Natural killer cell treated with Interleukin-12 subunit alpha and Interleukin-12 subunit beta and Interleukin-15 and Interleukin-18, amount 100 ng/mL, for 72 hours (primary cell): ENCODE data around the gene MGAT4A. TPM values are rescaled to one million over a fixed set of nuclear protein-coding genes. Genes with fewer than 3 reads are reported as not detected.
"Not testable (repeated sequence)": the region's sequence is repeated elsewhere in the genome, so short reads cannot be mapped to it uniquely, and the experiment has no call there.

Experiments
- ATAC-seq, 2 donors: fragments of 150-1000 bp; cut with Tn5 transposase in 1 of 2; sonication (Bioruptor Pico), chemical (Tn5 transposase) in 1 of 2; 2 replicates each; pipeline ENCODE4 v1.10.0; 2021
- DNase-seq: peaks from one replicate; pipeline ENCODE4 v3.0.0; 2022; ENCODE audit warnings: low spot score
- H3K27ac Mint-ChIP-seq, 2 donors: 1 replicate in 1 of 2; 2 replicates in 1 of 2; pipeline ENCODE4 v1.8.0; 2022; ENCODE audit warnings: mixed read lengths in 2 of 2, mild to moderate bottlenecking in 1 of 2, moderate library complexity in 1 of 2
- H3K27me3 Mint-ChIP-seq, 2 donors: 1 replicate in 1 of 2; 2 replicates in 1 of 2; pipeline ENCODE4 v1.8.0; 2022; ENCODE audit warnings: mixed read lengths in 2 of 2
- H3K36me3 Mint-ChIP-seq: one replicate; pipeline ENCODE4 v1.8.0; 2022; ENCODE audit warnings: mixed read lengths
- H3K4me1 Mint-ChIP-seq, 2 donors: 1 replicate in 1 of 2; 2 replicates in 1 of 2; pipeline ENCODE4 v1.8.0; 2022; ENCODE audit warnings: low read depth in 2 of 2, mixed read lengths in 2 of 2, mild to moderate bottlenecking in 1 of 2
- H3K4me3 Mint-ChIP-seq: one replicate; pipeline ENCODE4 v1.8.0; 2022; ENCODE audit warnings: mixed read lengths
- H3K9me3 Mint-ChIP-seq: 2 replicates; pipeline ENCODE4 v1.8.0; 2022; ENCODE audit warnings: mixed read lengths
- total RNA-seq, 2 donors: library from RNA; stranded (reverse); gene quantifications; one replicate each; pipeline ENCODE4 v1.2.3, GENCODE V29; 2022

Gene MGAT4A
- total RNA-seq, 2 donors from 2014 or later = 23.1 to 25.0 TPM

- H3K4me3 Mint-ChIP-seq = no peak overlapping the region
- H3K4me1 Mint-ChIP-seq = peaks cover 34 to 47% of the 10 kb centered on the region in 2 donors
- ATAC-seq (peak; percentile 79 to 86), DNase-seq (peak; percentile 74)
- no peak overlapping the region for H3K27ac Mint-ChIP-seq
- no peaks in the 10 kb centered on the region for H3K27me3 Mint-ChIP-seq
- no peaks in the 10 kb centered on the region for H3K9me3 Mint-ChIP-seq
- no peaks in the 10 kb centered on the region for H3K36me3 Mint-ChIP-seq
Observed at GRCh38 chr2:98730707-98731040, 258 bp downstream of the MGAT4A start.

- DNase-seq = peak; percentile 67
- ATAC-seq = peak; percentile 10 to 34
- Mint-ChIP-seq H3K4me3 (peak overlapping the region; percentile 85), H3K27me3 (no peaks in the 10 kb centered on the region), H3K4me1 (peaks cover 34 to 47% of the 10 kb centered on the region in 2 donors), H3K9me3 (no peaks in the 10 kb centered on the region), H3K27ac (peak overlapping the region; percentile 37 to 74), H3K36me3 (no peaks in the 10 kb centered on the region)
Observed at GRCh38 chr2:98730053-98730706, 752 bp downstream of the MGAT4A start.

- Mint-ChIP-seq H3K36me3 (no peaks in the 10 kb centered on the region), H3K27ac (peak overlapping the region; percentile 37 to 74), H3K4me1 (peaks cover 31 to 50% of the 10 kb centered on the region in 2 donors)
Observed at GRCh38 chr2:98729652-98730051, 1.3 kb downstream of the MGAT4A start.

GRCh38 chr2:98728088-98728718 is 2.7 kb downstream of the MGAT4A start:
- Mint-ChIP-seq H3K4me3 (peak overlapping the region; percentile 32), H3K27ac (peak overlapping the region; percentile 1 to 71), H3K4me1 (peaks cover 34 to 53% of the 10 kb centered on the region in 2 donors)
- not testable (repeated sequence) for H3K36me3 Mint-ChIP-seq, ATAC-seq, DNase-seq, H3K27me3 Mint-ChIP-seq, H3K9me3 Mint-ChIP-seq

More at GRCh38 chr2:98729652-98730051, 1.3 kb downstream of the MGAT4A start:
- no peaks in the 10 kb centered on the region for H3K9me3 Mint-ChIP-seq
- H3K27me3 Mint-ChIP-seq = no peaks in the 10 kb centered on the region
- DNase-seq (no peak), ATAC-seq (no peak)
- H3K4me3 Mint-ChIP-seq = peak overlapping the region; percentile 85

- ATAC-seq (no peak), DNase-seq (no peak)
- H3K27me3 Mint-ChIP-seq = no peaks in the 10 kb centered on the region
- H3K4me1 Mint-ChIP-seq = peaks cover 35 to 55% of the 10 kb centered on the region in 2 donors
- peaks cover 4% of the 10 kb centered on the region for H3K36me3 Mint-ChIP-seq
- H3K4me3 Mint-ChIP-seq = peak overlapping the region; percentile 6
- H3K27ac Mint-ChIP-seq = peak overlapping the region; percentile 14 to 71
- H3K9me3 Mint-ChIP-seq = no peaks in the 10 kb centered on the region
Observed at GRCh38 chr2:98727369-98728087, 3.4 kb downstream of the MGAT4A start.

GRCh38 chr2:98726735-98727368 is 4.1 kb downstream of the MGAT4A start:
- Mint-ChIP-seq H3K27me3 (no peaks in the 10 kb centered on the region), H3K4me1 (peaks cover 31 to 49% of the 10 kb centered on the region in 2 donors), H3K27ac (peak overlapping the region; percentile 14 to 71), H3K9me3 (no peaks in the 10 kb centered on the region), H3K4me3 (peak overlapping the region; percentile 6), H3K36me3 (peaks cover 4% of the 10 kb centered on the region)
- no peak for DNase-seq
- no peak for ATAC-seq

- H3K27ac Mint-ChIP-seq = no peak overlapping the region
- no peak overlapping the region for H3K4me3 Mint-ChIP-seq
- ATAC-seq = no peak
- H3K4me1 Mint-ChIP-seq = peaks cover 28 to 46% of the 10 kb centered on the region in 2 donors
- no peak for DNase-seq
- peaks cover 4% of the 10 kb centered on the region for H3K36me3 Mint-ChIP-seq
- no peaks in the 10 kb centered on the region for H3K9me3 Mint-ChIP-seq
- no peaks in the 10 kb centered on the region for H3K27me3 Mint-ChIP-seq
Observed at GRCh38 chr2:98726205-98726604, 4.7 kb downstream of the MGAT4A start.

- no peak overlapping the region for H3K4me3 Mint-ChIP-seq
- no peaks in the 10 kb centered on the region for H3K27me3 Mint-ChIP-seq
- H3K9me3 Mint-ChIP-seq = peaks cover 6% of the 10 kb centered on the region
- ATAC-seq = no peak
- peaks cover 14 to 29% of the 10 kb centered on the region in 2 donors for H3K4me1 Mint-ChIP-seq
- no peak overlapping the region for H3K27ac Mint-ChIP-seq
- peaks cover 17% of the 10 kb centered on the region for H3K36me3 Mint-ChIP-seq
- no peak for DNase-seq
Observed at GRCh38 chr2:98720286-98720685, 10.6 kb downstream of the MGAT4A start.

- Mint-ChIP-seq H3K4me3 (no peak overlapping the region), H3K27ac (peak overlapping the region in 1 of 2 donors; percentile 47), H3K4me1 (peaks cover 12 to 23% of the 10 kb centered on the region in 2 donors), H3K9me3 (peaks cover 6% of the 10 kb centered on the region), H3K36me3 (peaks cover 13% of the 10 kb centered on the region), H3K27me3 (no peaks in the 10 kb centered on the region)
- DNase-seq (no peak), ATAC-seq (no peak)
Observed at GRCh38 chr2:98717621-98718020, 13.3 kb downstream of the MGAT4A start.

GRCh38 chr2:98716786-98717185 is 14.1 kb downstream of the MGAT4A start:
- no peak for ATAC-seq
- Mint-ChIP-seq H3K9me3 (peaks cover 6% of the 10 kb centered on the region), H3K27me3 (no peaks in the 10 kb centered on the region), H3K4me3 (no peak overlapping the region), H3K4me1 (peaks cover 17 to 31% of the 10 kb centered on the region in 2 donors), H3K27ac (no peak overlapping the region), H3K36me3 (peaks cover 13% of the 10 kb centered on the region)
- DNase-seq = no peak

GRCh38 chr2:98715812-98716451 is 15.0 kb downstream of the MGAT4A start:
- DNase-seq = no peak
- H3K9me3 Mint-ChIP-seq = peaks cover 6% of the 10 kb centered on the region

GRCh38 chr2:98713332-98714015 is 17.5 kb downstream of the MGAT4A start:
- peaks cover 32 to 39% of the 10 kb centered on the region in 2 donors for H3K4me1 Mint-ChIP-seq
- peak overlapping the region in 1 of 2 donors; percentile 17 for H3K27ac Mint-ChIP-seq
- ATAC-seq = peak in 1 of 2 donors; percentile 13
- H3K4me3 Mint-ChIP-seq = no peak overlapping the region
- H3K9me3 Mint-ChIP-seq = no peaks in the 10 kb centered on the region
- no peak for DNase-seq
- H3K36me3 Mint-ChIP-seq = no peaks in the 10 kb centered on the region
- no peaks in the 10 kb centered on the region for H3K27me3 Mint-ChIP-seq

More at GRCh38 chr2:98715812-98716451, 15.0 kb downstream of the MGAT4A start:
- no peak for ATAC-seq
- H3K36me3 Mint-ChIP-seq = peaks cover 12% of the 10 kb centered on the region
- H3K27me3 Mint-ChIP-seq = no peaks in the 10 kb centered on the region
- H3K4me1 Mint-ChIP-seq = peaks cover 18 to 36% of the 10 kb centered on the region in 2 donors
- peak overlapping the region in 1 of 2 donors; percentile 24 for H3K27ac Mint-ChIP-seq
- H3K4me3 Mint-ChIP-seq = no peak overlapping the region

GRCh38 chr2:98712145-98712544 is 18.8 kb downstream of the MGAT4A start:
- H3K27me3 Mint-ChIP-seq = no peaks in the 10 kb centered on the region
- DNase-seq (no peak), ATAC-seq (peak in 1 of 2 donors; percentile 62)
- no peaks in the 10 kb centered on the region for H3K9me3 Mint-ChIP-seq
- no peak overlapping the region for H3K27ac Mint-ChIP-seq
- H3K4me3 Mint-ChIP-seq = peak overlapping the region; percentile 31
- peaks cover 37 to 39% of the 10 kb centered on the region in 2 donors for H3K4me1 Mint-ChIP-seq
- H3K36me3 Mint-ChIP-seq = no peaks in the 10 kb centered on the region
